Thymus (tissue), 11 donors: ENCODE measurements around the gene GTF2H4. TPM values are rescaled to one million over a fixed set of nuclear protein-coding genes. Genes with fewer than 3 reads are reported as not detected.

Source experiments
- DNase-seq, 9 donors: peaks; one replicate each; pipeline ENCODE4 v3.0.0-alpha.2; 2013; ENCODE audit warnings: low spot score in 9 of 9, low read depth in 6 of 9, missing footprints in 1 of 9
- H3K27ac ChIP-seq, 2 donors: one replicate each; pipeline ENCODE4 v1.5.1; 2013; ENCODE audit warnings: control low read depth in 1 of 2, low read depth in 1 of 2, low read length in 1 of 2, mild to moderate bottlenecking in 1 of 2, moderate library complexity in 1 of 2
- H3K27me3 ChIP-seq, 2 donors: one replicate each; pipeline ENCODE4 v1.5.1; 2013; ENCODE audit warnings: low read length in 1 of 2; ENCODE audit not compliant: control insufficient read depth in 2 of 2, insufficient read depth in 1 of 2
- H3K36me3 ChIP-seq, 2 donors: one replicate each; pipeline ENCODE4 v1.5.1; 2013; ENCODE audit warnings: low read length in 1 of 2, mild to moderate bottlenecking in 1 of 2, moderate library complexity in 1 of 2; ENCODE audit not compliant: control insufficient read depth in 2 of 2, insufficient read depth in 2 of 2
- H3K4me1 ChIP-seq, 2 donors: one replicate each; pipeline ENCODE4 v1.5.1; 2013; ENCODE audit warnings: low read length in 2 of 2; ENCODE audit not compliant: control insufficient read depth in 2 of 2, insufficient read depth in 2 of 2
- H3K4me3 ChIP-seq, 2 donors: one replicate each; pipeline ENCODE4 v1.5.1; 2013; ENCODE audit warnings: low read length in 2 of 2, control low read depth in 1 of 2, mild to moderate bottlenecking in 1 of 2
- H3K9me3 ChIP-seq, 2 donors: one replicate each; pipeline ENCODE4 v1.5.1; 2013; ENCODE audit warnings: low read length in 1 of 2, mild to moderate bottlenecking in 1 of 2; ENCODE audit not compliant: control insufficient read depth in 2 of 2, insufficient read depth in 1 of 2
- WGBS: extraction: QIAGEN DNeasy Blood & Tissue Kit; methylation state at CpG from one replicate; pipeline ENCODE4 v1.1.7; 2013; 5-methylcytosine and 5-hydroxymethylcytosine counted together
- polyA plus RNA-seq: library from polyadenylated mRNA; stranded (reverse); fragments of 200-250 nt; gene quantifications from one replicate; pipeline ENCODE4 v1.2.3, GENCODE V29; 2013
- total RNA-seq: library from RNA; stranded (reverse); fragments of 120-200 nt; gene quantifications from one replicate; pipeline ENCODE4 v1.2.4, GENCODE V29; 2013
- donor health status: healthy.

The GTF2H4 gene
- total and polyA plus RNA-seq, 2 donors: 12.9 to 35.4 TPM

- WGBS: 80% methylated on average over 5 of the region's 5 CpGs
- H3K4me1 ChIP-seq: peaks cover 5 to 11% of the 10 kb centered on the region in 2 donors
- H3K4me3 ChIP-seq: no peak overlapping the region
- H3K27me3 ChIP-seq: peaks cover 16 to 67% of the 10 kb centered on the region in 2 donors
- H3K27ac ChIP-seq: no peak overlapping the region
- H3K9me3 ChIP-seq: peaks cover 0 to 4% of the 10 kb centered on the region in 2 donors
- no peak for DNase-seq
- H3K36me3 ChIP-seq: no peaks in the 10 kb centered on the region
Measured at GRCh38 chr6:30951907-30952469, 44.0 kb downstream of the GTF2H4 start.

GRCh38 chr6:30954631-30955366, 46.8 kb downstream of the GTF2H4 start:
- 62% methylated on average over 9 of the region's 9 CpGs for WGBS
- H3K27me3 ChIP-seq: peaks cover 21 to 83% of the 10 kb centered on the region in 2 donors

GRCh38 chr6:30955367-30956042, 47.5 kb downstream of the GTF2H4 start:
- Histone ChIP-seq H3K27me3 (peaks cover 21 to 84% of the 10 kb centered on the region in 2 donors), H3K27ac (no peak overlapping the region), H3K4me3 (peak overlapping the region; percentile 30 to 53), H3K4me1 (peaks cover 5 to 11% of the 10 kb centered on the region in 2 donors), H3K9me3 (peaks cover 0 to 4% of the 10 kb centered on the region in 2 donors), H3K36me3 (no peaks in the 10 kb centered on the region)
- peak in 8 of 9 donors; percentile 3 to 74 (median 25) for DNase-seq
- 1% methylated on average over 46 of the region's 46 CpGs for WGBS

More at GRCh38 chr6:30954631-30955366, 46.8 kb downstream of the GTF2H4 start:
- Histone ChIP-seq H3K9me3 (peaks cover 0 to 4% of the 10 kb centered on the region in 2 donors), H3K27ac (no peak overlapping the region), H3K4me1 (peaks cover 5 to 11% of the 10 kb centered on the region in 2 donors), H3K36me3 (no peaks in the 10 kb centered on the region), H3K4me3 (peak overlapping the region; percentile 30 to 53)
- DNase-seq: no peak

GRCh38 chr6:30957716-30958115, 49.7 kb downstream of the GTF2H4 start:
- WGBS: 71% methylated on average over 2 of the region's 2 CpGs
- H3K27me3 ChIP-seq: peaks cover 21 to 75% of the 10 kb centered on the region in 2 donors
- no peaks in the 10 kb centered on the region for H3K36me3 ChIP-seq
- peaks cover 0 to 4% of the 10 kb centered on the region in 2 donors for H3K9me3 ChIP-seq
- no peak for DNase-seq
- no peak overlapping the region for H3K4me3 ChIP-seq
- H3K27ac ChIP-seq: no peak overlapping the region
- peaks cover 5 to 11% of the 10 kb centered on the region in 2 donors for H3K4me1 ChIP-seq

GRCh38 chr6:30960907-30961673, 53.1 kb downstream of the GTF2H4 start:
- H3K27me3 ChIP-seq: peaks cover 10 to 62% of the 10 kb centered on the region in 2 donors
- no peaks in the 10 kb centered on the region for H3K36me3 ChIP-seq
- H3K4me3 ChIP-seq: no peak overlapping the region
- no peak overlapping the region for H3K27ac ChIP-seq
- DNase-seq: no peak
- 90% methylated on average over 9 of the region's 9 CpGs for WGBS
- H3K9me3 ChIP-seq: no peaks in the 10 kb centered on the region
- H3K4me1 ChIP-seq: peaks cover 0 to 1% of the 10 kb centered on the region in 2 donors

GRCh38 chr6:30962716-30963115, 54.7 kb downstream of the GTF2H4 start:
- H3K4me3 ChIP-seq: no peak overlapping the region
- no peak for DNase-seq
- no peak overlapping the region for H3K27ac ChIP-seq
- H3K9me3 ChIP-seq: no peaks in the 10 kb centered on the region
- no peaks in the 10 kb centered on the region for H3K36me3 ChIP-seq
- H3K4me1 ChIP-seq: no peaks in the 10 kb centered on the region
- peaks cover 3 to 46% of the 10 kb centered on the region in 2 donors for H3K27me3 ChIP-seq

- Histone ChIP-seq H3K9me3 (no peaks in the 10 kb centered on the region), H3K4me3 (no peak overlapping the region), H3K4me1 (no peaks in the 10 kb centered on the region), H3K27me3 (peaks cover 0 to 39% of the 10 kb centered on the region in 2 donors), H3K36me3 (no peaks in the 10 kb centered on the region), H3K27ac (no peak overlapping the region)
- 97% methylated on average over 6 of the region's 6 CpGs for WGBS
- no peak for DNase-seq
Measured at GRCh38 chr6:30963641-30964040, 55.6 kb downstream of the GTF2H4 start.
